Vagina (tissue), 2 donors: ENCODE measurements around the gene FXYD6. TPM values are rescaled to one million over a fixed set of nuclear protein-coding genes. Genes with fewer than 3 reads are reported as not detected.

ENCODE experiments used
- DNase-seq, 2 donors: peaks; one replicate each; pipeline ENCODE4 v3.0.0-alpha.2; 2017; ENCODE audit errors: extremely low spot score in 2 of 2
- H3K27ac ChIP-seq: fragments of 200-600 bp; sonication (generic); one replicate; pipeline ENCODE4 v1.5.1; 2019
- H3K27me3 ChIP-seq: fragments of 200-600 bp; sonication (generic); one replicate; pipeline ENCODE4 v1.5.1; 2019
- H3K36me3 ChIP-seq, 2 donors: fragments of 200-600 bp; sonication (generic); one replicate each; pipeline ENCODE4 v1.5.1; 2017 to 2019
- H3K4me1 ChIP-seq: fragments of 200-600 bp; sonication (generic); one replicate; pipeline ENCODE4 v1.5.1; 2019
- H3K4me3 ChIP-seq, 2 donors: fragments of 200-600 bp; sonication (generic); 1 replicate in 1 of 2; 2 replicates in 1 of 2; pipeline ENCODE4 v1.5.1; 2016 to 2019
- H3K9me3 ChIP-seq: fragments of 200-600 bp; sonication (generic); one replicate; pipeline ENCODE4 v1.5.1; 2019
- POLR2A ChIP-seq, 2 donors: fragments of 450-650 bp; IDR thresholded peaks; one replicate each; pipeline ENCODE4 v1.6.1; 2017; ENCODE audit warnings: antibody characterized with exemption in 2 of 2, mild to moderate bottlenecking in 2 of 2, moderate library complexity in 2 of 2
- POLR2AphosphoS5 ChIP-seq, 2 donors: sonication (generic); formaldehyde crosslinking; IDR thresholded peaks; one replicate each; pipeline ENCODE4 v1.9.0; 2017; ENCODE audit warnings: antibody characterized with exemption in 2 of 2, mild to moderate bottlenecking in 2 of 2, low read depth in 1 of 2; ENCODE audit not compliant: insufficient read depth in 1 of 2
- intact Hi-C: fragments of 100-400 bp; cut with DNase I; formaldehyde crosslinking; loops from one replicate; pipeline ENCODE4 v1.15.1; 2023
- total RNA-seq: library from RNA; depleted of rRNA; stranded (reverse); fragments of >200 nt; gene quantifications from one replicate; pipeline ENCODE4 v1.2.3, GENCODE V29; 2016
- TF ChIP-seq, protein P1 (sequence below), 3 experiments: fragments of 450-650 bp in 2 of 3; fragments of 200-600 bp in 1 of 3; sonication (generic) in 1 of 3; IDR thresholded peaks; one replicate each; pipeline ENCODE4 v1.5.1; 2017 to 2019; ENCODE audit warnings: antibody characterized with exemption in 3 of 3, mild to moderate bottlenecking in 2 of 3, moderate library complexity in 2 of 3

Gene FXYD6
- total RNA-seq, 1 donor from 2014 or later = 75.4 TPM

DNA sequence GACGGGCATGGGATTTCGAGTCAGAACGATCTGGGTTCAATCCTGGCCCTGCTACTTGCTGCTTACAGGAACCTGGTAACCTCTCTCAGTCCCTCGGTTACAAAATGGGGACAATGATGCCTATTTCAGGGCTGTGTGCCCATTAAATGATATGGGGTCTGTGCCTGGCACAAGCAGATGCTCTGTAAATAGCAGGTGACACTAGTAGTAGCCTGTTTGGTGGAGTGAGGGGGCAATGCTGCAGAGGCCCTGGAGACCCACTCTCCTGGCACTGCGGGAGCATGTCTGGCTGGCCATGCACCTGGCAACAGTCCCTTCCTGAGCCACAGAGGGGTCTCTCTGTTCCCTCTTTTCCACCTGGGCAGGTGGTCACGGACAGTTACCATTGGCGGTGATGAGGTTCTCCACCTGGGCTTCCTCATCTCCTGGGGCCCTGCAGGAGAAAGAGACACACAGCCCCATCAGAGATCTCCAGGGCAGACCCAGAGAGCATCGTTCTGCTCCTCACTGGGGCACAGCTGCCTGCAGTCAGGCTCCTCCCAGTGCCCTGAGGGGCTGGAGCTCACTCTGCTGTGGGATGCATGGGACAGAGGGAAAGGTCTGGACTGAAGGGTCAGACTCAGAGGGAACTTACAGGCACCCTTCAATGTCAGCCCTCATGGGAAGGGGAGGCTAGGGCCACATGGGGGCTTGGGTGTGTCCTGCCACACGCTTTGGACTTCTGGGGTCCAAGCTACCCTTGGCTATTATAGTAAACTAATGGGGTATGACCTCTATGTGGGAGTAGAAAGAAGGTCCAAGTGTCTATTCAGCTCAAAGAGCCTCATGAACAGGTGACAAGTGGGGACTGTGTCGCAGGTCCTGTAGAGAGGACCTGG is 36.3 kb downstream of the FXYD6 start:
- Histone ChIP-seq H3K27me3 (no peaks in the 10 kb centered on the region), H3K9me3 (no peaks in the 10 kb centered on the region), H3K4me1 (no peaks in the 10 kb centered on the region), H3K36me3 (no peaks in the 10 kb centered on the region), H3K27ac (no peak overlapping the region), H3K4me3 (no peak overlapping the region)
- intact Hi-C loops = no loop called here
- TF ChIP-seq POLR2AphosphoS5 (IDR thresholded peaks at IDR 0.05; ENCODE audit: insufficient read depth in 1 of 2, low read depth in 1 of 2) (no peak), POLR2A (IDR thresholded peaks at IDR 0.05) (no peak)
- TF ChIP-seq, protein P1, sequence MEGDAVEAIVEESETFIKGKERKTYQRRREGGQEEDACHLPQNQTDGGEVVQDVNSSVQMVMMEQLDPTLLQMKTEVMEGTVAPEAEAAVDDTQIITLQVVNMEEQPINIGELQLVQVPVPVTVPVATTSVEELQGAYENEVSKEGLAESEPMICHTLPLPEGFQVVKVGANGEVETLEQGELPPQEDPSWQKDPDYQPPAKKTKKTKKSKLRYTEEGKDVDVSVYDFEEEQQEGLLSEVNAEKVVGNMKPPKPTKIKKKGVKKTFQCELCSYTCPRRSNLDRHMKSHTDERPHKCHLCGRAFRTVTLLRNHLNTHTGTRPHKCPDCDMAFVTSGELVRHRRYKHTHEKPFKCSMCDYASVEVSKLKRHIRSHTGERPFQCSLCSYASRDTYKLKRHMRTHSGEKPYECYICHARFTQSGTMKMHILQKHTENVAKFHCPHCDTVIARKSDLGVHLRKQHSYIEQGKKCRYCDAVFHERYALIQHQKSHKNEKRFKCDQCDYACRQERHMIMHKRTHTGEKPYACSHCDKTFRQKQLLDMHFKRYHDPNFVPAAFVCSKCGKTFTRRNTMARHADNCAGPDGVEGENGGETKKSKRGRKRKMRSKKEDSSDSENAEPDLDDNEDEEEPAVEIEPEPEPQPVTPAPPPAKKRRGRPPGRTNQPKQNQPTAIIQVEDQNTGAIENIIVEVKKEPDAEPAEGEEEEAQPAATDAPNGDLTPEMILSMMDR (IDR thresholded peaks at IDR 0.05) = no peak
- peak; percentile 74 to 82 for DNase-seq

DNA sequence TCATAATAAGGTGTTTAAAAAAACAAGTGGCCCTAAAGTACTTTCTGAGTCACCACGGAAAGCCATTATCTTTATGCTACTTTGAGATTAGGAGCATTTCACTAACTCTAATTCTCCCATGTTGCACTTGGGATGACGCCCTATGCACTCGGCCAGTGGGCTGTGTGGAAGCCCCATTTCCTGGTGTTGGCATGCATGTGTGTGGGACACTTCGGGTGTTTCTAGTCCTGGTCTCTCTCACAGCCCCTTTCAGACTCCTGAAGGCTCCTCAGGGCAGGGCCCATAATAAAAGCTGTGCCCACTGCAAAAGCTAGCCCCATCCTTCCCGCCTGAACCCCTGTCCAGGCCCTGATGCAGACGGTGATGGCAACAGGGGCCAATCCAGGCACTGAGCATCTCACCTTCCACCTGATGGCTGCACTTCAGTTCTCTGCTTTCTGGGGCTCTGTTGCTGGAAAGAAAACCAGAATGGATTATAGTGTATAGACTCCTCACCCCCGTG is 37.0 kb downstream of the FXYD6 start:
- intact Hi-C loops = no loop called here
- DNase-seq = peak in 1 of 2 donors; percentile 71
- H3K36me3 ChIP-seq = no peaks in the 10 kb centered on the region
- H3K27ac ChIP-seq = no peak overlapping the region
- no peaks in the 10 kb centered on the region for H3K9me3 ChIP-seq
- H3K4me3 ChIP-seq = no peak overlapping the region
- TF ChIP-seq, protein P1 (IDR thresholded peaks at IDR 0.05) = no peak
- TF ChIP-seq POLR2AphosphoS5 (IDR thresholded peaks at IDR 0.05; ENCODE audit: insufficient read depth in 1 of 2, low read depth in 1 of 2) (no peak), POLR2A (IDR thresholded peaks at IDR 0.05) (no peak)
- H3K27me3 ChIP-seq = no peaks in the 10 kb centered on the region
- no peaks in the 10 kb centered on the region for H3K4me1 ChIP-seq

DNA sequence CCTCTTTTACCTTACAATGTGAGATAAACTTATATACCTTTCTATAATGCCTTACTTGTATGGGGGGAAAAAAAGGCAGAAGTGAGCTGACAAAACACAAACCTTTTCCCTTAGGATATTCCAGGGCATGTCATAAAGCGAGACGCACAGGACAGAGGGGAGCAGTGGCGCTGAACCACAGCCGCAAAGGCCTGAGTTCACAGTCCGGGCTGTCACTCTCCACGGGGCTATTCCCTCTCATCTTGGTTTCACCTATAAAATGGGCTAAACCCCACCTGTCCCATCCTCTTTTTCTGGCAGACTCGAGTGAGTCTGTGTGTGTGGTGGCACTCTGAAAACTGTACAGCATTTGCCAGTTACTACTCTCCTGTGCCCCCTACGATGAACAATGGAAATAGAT is 37.6 kb downstream of the FXYD6 start:
- Histone ChIP-seq H3K9me3 (no peaks in the 10 kb centered on the region), H3K4me3 (no peak overlapping the region), H3K27me3 (no peaks in the 10 kb centered on the region), H3K4me1 (no peaks in the 10 kb centered on the region), H3K27ac (no peak overlapping the region), H3K36me3 (no peaks in the 10 kb centered on the region)
- TF ChIP-seq POLR2AphosphoS5 (IDR thresholded peaks at IDR 0.05; ENCODE audit: insufficient read depth in 1 of 2, low read depth in 1 of 2) (no peak), POLR2A (IDR thresholded peaks at IDR 0.05) (no peak)
- TF ChIP-seq, protein P1 (IDR thresholded peaks at IDR 0.05) = no peak
- intact Hi-C loops = no loop called here
- peak in 1 of 2 donors; percentile 22 for DNase-seq

DNA sequence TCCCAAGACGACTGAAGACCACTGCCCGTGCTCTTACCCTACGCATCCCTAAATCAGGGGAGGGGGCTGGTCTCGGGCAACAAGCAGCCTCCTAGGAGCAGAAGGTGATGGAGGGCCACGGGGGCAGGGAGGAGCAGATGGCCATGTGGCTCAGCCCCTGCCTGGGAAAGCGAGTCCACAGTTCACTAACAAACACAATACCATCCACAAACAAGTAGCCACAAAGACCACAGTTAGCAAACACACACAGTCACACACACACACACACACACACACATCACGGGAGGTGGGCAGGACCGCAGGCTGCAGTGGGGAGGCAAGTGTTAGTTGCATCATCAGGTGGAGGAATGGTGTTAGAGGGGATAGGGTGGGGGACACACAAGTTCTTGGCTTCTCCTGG is 38.7 kb downstream of the FXYD6 start:
- TF ChIP-seq POLR2AphosphoS5 (IDR thresholded peaks at IDR 0.05; ENCODE audit: insufficient read depth in 1 of 2, low read depth in 1 of 2) = no peak
- TF ChIP-seq, protein P1 (IDR thresholded peaks at IDR 0.05) = no peak
- TF ChIP-seq POLR2A (IDR thresholded peaks at IDR 0.05) = no peak
- Histone ChIP-seq H3K4me1 (no peaks in the 10 kb centered on the region), H3K27me3 (no peaks in the 10 kb centered on the region), H3K36me3 (no peaks in the 10 kb centered on the region), H3K9me3 (no peaks in the 10 kb centered on the region), H3K4me3 (no peak overlapping the region), H3K27ac (no peak overlapping the region)
- intact Hi-C loops = no loop called here
- no peak for DNase-seq
